Keratinocyte (primary cell): Measurements from ENCODE around the gene RAB6D. TPM values are rescaled to one million over a fixed set of nuclear protein-coding genes. Genes with fewer than 3 reads are reported as not detected.
"Not testable (repeated sequence)": the region's sequence is repeated elsewhere in the genome, so short reads cannot be mapped to it uniquely, and the experiment has no call there.

Experiments used
- DNase-seq: peaks from one replicate; pipeline ENCODE4 v3.0.0-alpha.2; 2011; ENCODE audit warnings: low read depth, missing footprints, low spot score
- FAIRE-seq: peaks from 2 replicates; lab custom pipeline; 2011; peaks lifted over from hg19 to GRCh38; lab: Jason Lieb, UNC
- H2AFZ ChIP-seq: 2 replicates; pipeline ENCODE4 v1.6.0; 2012; ENCODE audit warnings: low read length, control low read depth, inconsistent platforms; ENCODE audit not compliant: control insufficient read depth
- H3K27ac ChIP-seq: 2 replicates; pipeline ENCODE4 v1.5.1; 2011; ENCODE audit warnings: low read length; ENCODE audit not compliant: control insufficient read depth, insufficient read depth
- H3K27me3 ChIP-seq: 3 replicates; pipeline ENCODE4 v1.6.0; 2011; ENCODE audit warnings: low read length; ENCODE audit not compliant: control insufficient read depth, insufficient read depth; ENCODE audit errors: extremely low read depth
- H3K36me3 ChIP-seq, 2 experiments: 2 replicates in 1 of 2; 3 replicates in 1 of 2; pipeline ENCODE4 v1.5.1; 2011; ENCODE audit warnings: low read length in 2 of 2, mild to moderate bottlenecking in 1 of 2; ENCODE audit not compliant: control insufficient read depth in 2 of 2, insufficient read depth in 2 of 2; ENCODE audit errors: extremely low read depth in 1 of 2
- H3K4me1 ChIP-seq: 3 replicates; pipeline ENCODE4 v1.5.1; 2011; ENCODE audit warnings: low read length; ENCODE audit not compliant: control insufficient read depth, insufficient read depth; ENCODE audit errors: extremely low read depth
- H3K4me2 ChIP-seq: 3 replicates; pipeline ENCODE4 v1.6.0; 2011; ENCODE audit warnings: low read depth, low read length; ENCODE audit not compliant: control insufficient read depth, insufficient read depth; ENCODE audit errors: extremely low read depth
- H3K4me3 ChIP-seq, 3 experiments: fragments of 200-600 bp in 1 of 3; sonication (generic) in 1 of 3; 2 replicates in 2 of 3; 3 replicates in 1 of 3; pipeline ENCODE4 v1.5.1; 2011 to 2016; ENCODE audit warnings: low read length in 3 of 3, mild to moderate bottlenecking in 3 of 3, control low read depth in 2 of 3, inconsistent platforms in 1 of 3, low read depth in 1 of 3, mixed read lengths in 1 of 3, mixed run types in 1 of 3, moderate library complexity in 1 of 3; ENCODE audit not compliant: control insufficient read depth in 2 of 3, insufficient read depth in 2 of 3; ENCODE audit errors: extremely low read depth in 1 of 3
- H3K79me2 ChIP-seq: 2 replicates; pipeline ENCODE4 v1.6.0; 2012; ENCODE audit warnings: low read length; ENCODE audit not compliant: control insufficient read depth, insufficient read depth
- H3K9ac ChIP-seq: 3 replicates; pipeline ENCODE4 v1.6.0; 2011; ENCODE audit warnings: low read length; ENCODE audit not compliant: control insufficient read depth, insufficient read depth; ENCODE audit errors: extremely low read depth
- H3K9me1 ChIP-seq: 3 replicates; pipeline ENCODE4 v1.6.0; 2011; ENCODE audit warnings: low read length; ENCODE audit not compliant: control insufficient read depth, insufficient read depth; ENCODE audit errors: extremely low read depth
- H3K9me3 ChIP-seq: 2 replicates; pipeline ENCODE4 v1.5.1; 2012; ENCODE audit warnings: low read depth, low read length; ENCODE audit not compliant: control insufficient read depth
- H4K20me1 ChIP-seq: 3 replicates; pipeline ENCODE4 v1.6.0; 2011; ENCODE audit warnings: low read length; ENCODE audit not compliant: control insufficient read depth, insufficient read depth; ENCODE audit errors: extremely low read depth
- EZH2 ChIP-seq: IDR thresholded peaks from one replicate; pipeline ENCODE4 v1.6.1; 2012; ENCODE audit warnings: inconsistent platforms, mild to moderate bottlenecking, low read length, moderate library complexity
- dilution Hi-C: fragments of 300-500 bp; cut with MboI; formaldehyde crosslinking; loops from one replicate; pipeline ENCODE4 v1.7.0; 2020; ENCODE audit warnings: low sequenced_read_pairs; ENCODE audit not compliant: extremely low pct_ligation_motif_present
- polyA minus RNA-seq, 3 experiments: library from RNA; depleted of rRNA, polyadenylated mRNA; stranded (reverse); fragments of >200 nt; gene quantifications; 1 replicate in 1 of 3; 2 replicates in 1 of 3; 3 replicates in 1 of 3; pipeline ENCODE4 v1.2.3, GENCODE V29; 2011
- polyA plus RNA-seq, 5 experiments: library from polyadenylated mRNA; depleted of rRNA in 3 of 5; stranded (reverse) in 3 of 5; stranded (forward) in 1 of 5; unstranded in 1 of 5; fragments of >200 nt; gene quantifications; 1 replicate in 1 of 5; 2 replicates in 3 of 5; 3 replicates in 1 of 5; pipeline versions ENCODE4 v1.2.1 to v1.2.3, GENCODE V29; 2011 to 2012; ENCODE audit warnings: missing spikeins in 2 of 5, low read depth in 1 of 5, low replicate concordance in 1 of 5
- TF ChIP-seq, protein P1 (sequence below), 3 experiments: IDR thresholded peaks in 1 of 3; conservative IDR thresholded peaks in 1 of 3; optimal IDR thresholded peaks in 1 of 3; 2 replicates in 2 of 3; 3 replicates in 1 of 3; pipeline versions ENCODE3 to v1.5.1; 2011; ENCODE audit warnings: low read length in 3 of 3, mild to moderate bottlenecking in 3 of 3, moderate library complexity in 2 of 3, control low read depth in 1 of 3, inconsistent platforms in 1 of 3; ENCODE audit not compliant: insufficient read depth in 2 of 3; ENCODE audit errors: extremely low read depth in 1 of 3

The RAB6D gene
- polyA plus RNA-seq (0.04 to 0.06 TPM (median 0.05 TPM) in 3 replicates), polyA minus RNA-seq (not detected in 3 replicates)
- polyA plus RNA-seq (2011; ENCODE audit: low read depth): not detected
- polyA plus RNA-seq (2011; cell fraction: cytosol; rRNA removed): 0.03 and 0.06 TPM in 2 replicates
- polyA plus RNA-seq (2011; cell fraction: nucleus; rRNA removed): 0.06 TPM in 1 of 2 replicates, not detected in the other
- 0.23 TPM in 1 of 2 replicates, not detected in the other for polyA plus RNA-seq (2012; ENCODE audit: low replicate concordance)
- polyA minus RNA-seq (2011; cell fraction: cytosol; rRNA and poly(A)+ RNA removed): not detected
- polyA minus RNA-seq (2011; cell fraction: nucleus; rRNA and poly(A)+ RNA removed): not detected in 2 replicates

DNA sequence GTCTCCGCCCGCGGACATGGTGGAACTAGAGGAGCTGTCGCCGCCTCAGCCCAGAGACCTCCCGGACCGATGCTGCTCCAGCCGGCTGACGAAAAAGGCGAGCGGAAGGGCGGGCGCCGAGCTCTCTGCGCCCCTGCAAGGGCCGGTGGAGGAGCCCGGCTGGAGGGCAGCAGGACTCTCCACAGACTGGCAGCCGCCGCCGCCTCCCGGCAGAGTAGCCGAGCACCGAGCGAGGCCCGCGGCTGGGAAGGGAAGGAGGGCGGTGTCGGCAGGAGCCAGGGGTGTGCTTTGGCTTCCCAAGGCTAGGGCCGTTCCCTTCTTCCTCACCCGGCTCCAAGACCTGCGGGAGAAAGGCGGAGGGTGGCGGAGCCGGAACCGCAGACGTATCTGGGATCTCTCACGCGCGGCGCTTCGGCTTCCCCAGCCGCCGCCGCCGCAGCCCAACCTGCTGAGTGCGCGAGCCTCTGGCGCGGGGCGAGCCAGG, at the start of gene RAB6D:
Gene RAB6D (minus strand): TSS at position 466 of the 484 bp plus-strand sequence. CDS start 448 bp downstream, at position 18.
- DNase-seq, FAIRE-seq, dilution Hi-C loops: not testable (repeated sequence)

GRCh38 chr2:131413148-131413747, 49.3 kb upstream of the RAB6D start:
- Histone ChIP-seq H4K20me1 (no peaks in the 10 kb centered on the region), H3K27me3 (no peaks in the 10 kb centered on the region), H3K36me3 (no peaks in the 10 kb centered on the region), H2AFZ (no peak overlapping the region), H3K27ac (no peak overlapping the region), H3K9me3 (no peaks in the 10 kb centered on the region), H3K4me3 (no peak overlapping the region), H3K9me1 (no peaks in the 10 kb centered on the region), H3K9ac (no peak overlapping the region), H3K4me1 (no peaks in the 10 kb centered on the region), H3K4me2 (no peak overlapping the region), H3K79me2 (no peaks in the 10 kb centered on the region)
- FAIRE-seq (peak; percentile 81), DNase-seq (peak; percentile 5)
- no peak for TF ChIP-seq EZH2
- TF ChIP-seq, protein P1, sequence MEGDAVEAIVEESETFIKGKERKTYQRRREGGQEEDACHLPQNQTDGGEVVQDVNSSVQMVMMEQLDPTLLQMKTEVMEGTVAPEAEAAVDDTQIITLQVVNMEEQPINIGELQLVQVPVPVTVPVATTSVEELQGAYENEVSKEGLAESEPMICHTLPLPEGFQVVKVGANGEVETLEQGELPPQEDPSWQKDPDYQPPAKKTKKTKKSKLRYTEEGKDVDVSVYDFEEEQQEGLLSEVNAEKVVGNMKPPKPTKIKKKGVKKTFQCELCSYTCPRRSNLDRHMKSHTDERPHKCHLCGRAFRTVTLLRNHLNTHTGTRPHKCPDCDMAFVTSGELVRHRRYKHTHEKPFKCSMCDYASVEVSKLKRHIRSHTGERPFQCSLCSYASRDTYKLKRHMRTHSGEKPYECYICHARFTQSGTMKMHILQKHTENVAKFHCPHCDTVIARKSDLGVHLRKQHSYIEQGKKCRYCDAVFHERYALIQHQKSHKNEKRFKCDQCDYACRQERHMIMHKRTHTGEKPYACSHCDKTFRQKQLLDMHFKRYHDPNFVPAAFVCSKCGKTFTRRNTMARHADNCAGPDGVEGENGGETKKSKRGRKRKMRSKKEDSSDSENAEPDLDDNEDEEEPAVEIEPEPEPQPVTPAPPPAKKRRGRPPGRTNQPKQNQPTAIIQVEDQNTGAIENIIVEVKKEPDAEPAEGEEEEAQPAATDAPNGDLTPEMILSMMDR (optimal IDR thresholded peaks at IDR 0.05 in 1 of 3, IDR thresholded peaks at IDR 0.05 in 1 of 3, conservative IDR thresholded peaks at IDR 0.05 in 1 of 3; ENCODE audit: extremely low read depth in 1 of 3, insufficient read depth in 2 of 3, low read length in 3 of 3): peak; percentile 44 to 65 (median 48)
- dilution Hi-C loops: no loop called here

More for the DNA sequence above, at the start of gene RAB6D:
- not testable (repeated sequence) for H3K4me1 ChIP-seq, H3K9me3 ChIP-seq, H4K20me1 ChIP-seq, H3K9me1 ChIP-seq, H3K27ac ChIP-seq, H3K9ac ChIP-seq, H3K79me2 ChIP-seq, H2AFZ ChIP-seq, H3K36me3 ChIP-seq
- Histone ChIP-seq H3K27me3 (peaks cover 18% of the 10 kb centered on the region), H3K4me2 (peak within 1 kb of the TSS; percentile 32), H3K4me3 (peak within 1 kb of the TSS in 1 of 3 experiments; percentile 18)
